Stimulated activated CD4-positive, alpha-beta T cell treated with anti-CD3 and anti-CD28 coated beads, Interleukin-4, amount 100 ng/mL, for 48 hours (primary cell): ENCODE results near the gene VAV2.

Experiments used
- DNase-seq, 2 donors: peaks; one replicate each; pipeline ENCODE4 v3.0.0-alpha.2; 2020; ENCODE audit warnings: low read depth in 2 of 2

Gene VAV2

GRCh38 chr9:133797406-133798105, 194.6 kb downstream of the VAV2 start:
- no peak for DNase-seq

GRCh38 chr9:133796562-133796961, 195.6 kb downstream of the VAV2 start:
- no peak for DNase-seq

- DNase-seq = no peak
Measured at GRCh38 chr9:133795049-133795448, 197.1 kb downstream of the VAV2 start.

GRCh38 chr9:133794016-133794760, 197.9 kb downstream of the VAV2 start:
- no peak for DNase-seq

GRCh38 chr9:133793471-133793870, 198.7 kb downstream of the VAV2 start:
- DNase-seq = no peak

GRCh38 chr9:133792721-133793470, 199.2 kb downstream of the VAV2 start:
- DNase-seq = peak; percentile 36

GRCh38 chr9:133791735-133792649, 200.1 kb downstream of the VAV2 start:
- DNase-seq = no peak

GRCh38 chr9:133791069-133791468, 201.1 kb downstream of the VAV2 start:
- no peak for DNase-seq

- DNase-seq = no peak
Measured at GRCh38 chr9:133789778-133790177, 202.3 kb downstream of the VAV2 start.

GRCh38 chr9:133788819-133789717, 203.1 kb downstream of the VAV2 start:
- DNase-seq = no peak

GRCh38 chr9:133788045-133788818, 203.9 kb downstream of the VAV2 start:
- no peak for DNase-seq

GRCh38 chr9:133787754-133788025, 204.4 kb downstream of the VAV2 start:
- DNase-seq = no peak

GRCh38 chr9:133786907-133787753, 205.0 kb downstream of the VAV2 start:
- DNase-seq = no peak

- DNase-seq = no peak
Measured at GRCh38 chr9:133786371-133786753, 205.8 kb downstream of the VAV2 start.

- DNase-seq = no peak
Measured at GRCh38 chr9:133785753-133786370, 206.3 kb downstream of the VAV2 start.

GRCh38 chr9:133784731-133785561, 207.2 kb downstream of the VAV2 start:
- no peak for DNase-seq

- DNase-seq = no peak
Measured at GRCh38 chr9:133783331-133783731, 208.8 kb downstream of the VAV2 start.
